GM19452 (cell line): ENCODE measurements around the gene ENG.

ENCODE experiments used
- ATAC-seq: cut with Tn5 transposase; IDR thresholded peaks from one replicate; pipeline ENCODE4 v1.9.1; 2021; ENCODE audit not compliant: unreplicated experiment

Gene ENG

DNA sequence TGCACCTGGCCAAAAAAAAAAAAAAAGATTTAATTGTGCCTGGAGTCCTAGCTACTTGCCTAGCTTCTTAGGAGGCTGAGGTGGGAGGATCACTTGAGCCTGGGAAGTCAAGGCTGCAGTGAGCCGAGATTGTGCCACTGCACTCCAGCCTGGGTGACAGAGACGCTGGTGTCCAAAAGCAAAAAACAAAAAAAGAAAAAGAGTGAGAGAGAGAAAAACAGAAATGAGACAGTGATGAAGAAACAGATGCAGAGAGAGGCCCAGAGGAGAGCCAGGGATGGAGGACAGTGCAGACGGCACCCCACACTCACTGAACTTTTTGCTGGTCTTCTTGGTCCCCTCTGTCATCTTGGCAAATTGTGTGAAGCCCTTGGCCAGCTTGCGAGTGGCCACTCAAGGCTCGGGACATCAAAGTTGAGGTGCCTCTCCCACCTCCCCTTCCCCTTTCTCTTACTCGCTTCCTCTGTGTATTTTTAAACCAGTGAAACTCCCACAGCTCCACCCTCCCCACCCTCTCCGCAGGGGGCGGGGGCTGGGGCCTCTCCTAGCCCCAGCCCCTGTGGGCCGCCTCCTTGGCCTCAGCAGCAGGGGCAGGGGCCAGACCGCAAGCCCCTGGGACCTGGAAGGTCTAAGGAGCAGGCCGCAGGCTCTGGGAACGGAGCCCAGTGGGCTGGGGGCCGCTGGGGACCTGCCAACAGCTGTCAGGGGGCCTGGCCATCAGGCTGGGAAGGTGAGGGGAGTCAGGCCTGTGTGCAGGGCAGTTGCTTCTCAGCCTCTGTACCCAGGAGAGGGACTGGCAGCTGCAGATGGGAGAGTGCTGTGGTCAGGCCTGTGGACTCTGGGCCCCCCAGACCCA is 76.0 kb downstream of the ENG start, which contains the start of gene SH2D3C:
SH2D3C (minus strand) TSS at position 387 of the 856 bp plus-strand sequence; CDS start at position 348, 39 bp downstream.
- peak; percentile 34 for ATAC-seq

GRCh38 chr9:127777368-127777980 is 77.0 kb downstream of the ENG start:
- no peak for ATAC-seq

- no peak for ATAC-seq
These were observed 77.6 kb downstream of the ENG start for GRCh38 chr9:127776924-127777289.

GRCh38 chr9:127776195-127776923 is 78.1 kb downstream of the ENG start:
- no peak for ATAC-seq

DNA sequence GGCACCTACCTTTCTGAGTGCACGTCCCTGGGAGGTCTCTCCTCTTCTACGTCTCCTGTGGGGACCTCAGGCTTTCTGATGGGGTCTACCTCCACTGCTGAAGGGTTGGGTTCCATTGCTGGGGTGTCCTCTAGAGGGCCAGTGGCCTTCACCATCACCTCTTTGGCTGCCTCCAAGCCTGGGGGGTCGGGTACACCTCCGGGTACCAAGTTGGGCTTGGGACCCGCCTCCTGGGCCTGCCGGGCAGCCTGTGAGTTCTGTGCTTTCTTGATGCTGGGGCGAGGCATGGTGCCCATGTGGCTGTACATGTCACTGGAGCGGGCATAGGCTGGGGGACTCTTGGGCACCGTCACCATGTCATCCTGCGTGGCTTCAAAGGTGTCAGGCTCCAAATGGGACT is 80.5 kb downstream of the ENG start:
- no peak for ATAC-seq

DNA sequence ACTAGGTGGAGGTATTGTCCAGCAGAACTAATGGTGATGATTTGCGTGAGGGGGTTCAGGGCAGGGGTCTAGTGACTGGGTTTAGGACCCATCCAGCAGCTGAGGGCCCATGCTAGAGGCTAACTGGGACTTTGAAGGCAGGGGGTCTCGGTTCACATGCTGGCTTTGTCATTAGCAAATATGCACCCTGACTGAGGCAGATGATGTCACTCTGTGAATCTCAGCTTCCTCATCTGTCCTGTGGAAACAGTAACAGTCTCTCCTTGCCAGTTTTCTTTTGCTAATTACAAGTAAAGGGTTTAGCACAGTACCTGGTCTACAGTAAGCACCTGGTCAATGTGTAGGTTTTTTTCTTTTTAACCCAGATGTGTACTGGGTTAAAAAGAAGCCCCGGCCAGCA is 81.2 kb downstream of the ENG start:
- ATAC-seq: no peak

- ATAC-seq: no peak
These were observed 81.9 kb downstream of the ENG start for GRCh38 chr9:127772603-127773002.

GRCh38 chr9:127771570-127772189 is 82.8 kb downstream of the ENG start:
- no peak for ATAC-seq

DNA sequence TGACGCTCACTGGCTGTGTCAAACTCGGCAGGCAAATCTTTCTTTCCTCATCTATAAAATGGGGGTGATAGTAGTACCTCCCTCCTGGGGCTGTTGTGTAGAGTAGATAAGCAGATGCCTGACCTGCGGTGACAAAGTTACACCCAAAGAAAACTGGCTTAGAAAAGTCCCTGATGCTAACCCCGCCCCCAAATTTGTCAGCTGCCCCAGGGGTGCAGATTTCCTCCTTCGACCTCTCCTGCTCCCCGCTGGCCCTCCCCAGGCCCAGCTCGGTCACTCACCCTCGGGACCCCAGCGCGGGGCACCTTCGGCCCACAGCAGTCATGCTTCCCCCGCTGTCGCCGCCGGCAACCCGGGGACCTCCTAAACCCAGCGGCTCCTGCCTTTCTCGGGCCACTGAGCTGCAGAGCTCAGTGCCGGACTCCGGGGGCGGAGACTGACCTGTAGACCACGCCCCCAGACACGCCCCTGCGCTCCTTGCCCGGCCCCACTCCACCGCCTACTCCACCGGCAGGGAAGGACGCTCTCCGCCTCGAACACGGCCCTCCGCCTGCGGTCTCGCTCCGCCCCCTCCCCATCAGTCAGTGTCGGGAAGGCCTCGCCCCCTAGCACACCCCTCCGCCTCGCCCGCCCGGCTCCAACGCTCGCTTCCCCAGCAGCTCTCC is 83.4 kb downstream of the ENG start:
- ATAC-seq: peak; percentile 81

- ATAC-seq: no peak
These were observed 83.9 kb downstream of the ENG start for GRCh38 chr9:127770583-127770904.

DNA sequence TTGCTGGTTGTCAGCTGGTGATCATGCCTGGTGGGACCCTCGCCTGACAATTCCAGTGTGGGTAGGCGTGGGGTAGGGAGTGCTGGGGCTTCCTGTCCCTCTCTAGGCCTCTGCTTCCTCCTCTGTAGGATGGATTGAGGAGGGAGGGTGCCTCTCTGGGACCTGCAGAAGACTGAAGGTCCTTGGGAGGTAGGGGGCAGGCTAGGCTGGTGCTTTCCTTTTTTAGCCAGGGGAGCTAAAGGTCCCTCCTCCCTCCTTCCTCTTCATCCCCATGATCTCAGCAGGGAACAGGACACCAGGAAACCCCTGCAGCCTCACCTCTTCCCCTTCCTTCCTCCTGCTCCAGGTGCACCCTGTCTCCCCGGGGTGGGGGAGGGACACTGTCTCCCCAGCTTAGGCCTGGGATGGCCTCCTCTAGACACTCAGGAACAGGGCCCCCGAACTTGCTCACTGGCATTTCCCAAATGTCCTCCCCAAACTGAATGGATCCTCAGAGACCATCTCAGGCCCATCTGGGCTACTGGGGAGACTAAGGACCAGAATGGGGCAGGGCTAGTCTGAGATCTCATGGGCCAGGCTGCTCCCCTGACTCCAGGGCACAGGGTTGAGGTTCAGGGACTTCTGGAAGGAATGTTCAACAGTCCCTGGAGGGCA is 84.4 kb downstream of the ENG start:
- no peak for ATAC-seq

GRCh38 chr9:127769101-127769500 is 85.4 kb downstream of the ENG start:
- no peak for ATAC-seq

DNA sequence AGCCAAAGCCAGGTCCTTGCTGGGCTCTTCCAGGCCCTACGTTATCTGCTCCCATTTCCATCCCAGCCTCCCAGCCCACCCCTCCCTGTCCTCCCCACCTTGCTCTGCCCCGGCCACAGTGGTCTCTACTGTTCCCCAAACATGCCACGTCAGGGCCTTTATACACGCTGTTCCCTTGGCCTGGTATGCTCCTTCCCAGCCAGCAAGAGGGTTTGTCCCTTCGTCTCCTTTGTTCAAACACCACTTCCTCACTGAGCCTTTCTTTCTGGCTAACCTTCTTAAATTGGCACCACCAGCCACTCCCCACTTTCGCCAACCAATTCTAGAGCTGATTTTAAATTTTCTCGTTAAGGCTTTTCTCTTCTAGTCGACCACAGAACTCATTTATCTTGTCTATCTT is 85.8 kb downstream of the ENG start:
- ATAC-seq: no peak

- ATAC-seq: no peak
These were observed 86.5 kb downstream of the ENG start for GRCh38 chr9:127767909-127768331.

DNA sequence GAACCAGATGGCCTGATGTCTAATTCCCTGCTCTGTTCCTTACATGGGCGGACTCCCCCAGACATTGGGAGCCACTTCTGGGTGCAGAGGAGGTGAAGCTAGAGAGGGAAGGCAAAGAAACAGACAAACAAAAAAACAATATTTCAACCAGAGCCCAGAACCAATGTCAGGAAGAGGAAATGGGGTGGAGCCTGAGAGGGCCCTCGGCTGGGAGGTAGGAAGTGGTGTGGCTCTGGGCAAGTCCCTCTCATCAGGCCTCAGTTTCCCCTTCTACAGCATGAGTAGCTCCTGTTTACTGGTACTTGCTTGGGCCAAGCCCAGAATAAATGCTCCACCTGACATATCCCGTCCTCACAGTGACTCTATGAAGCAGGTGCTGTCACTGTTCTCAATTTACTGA is 87.0 kb downstream of the ENG start:
- no peak for ATAC-seq

DNA sequence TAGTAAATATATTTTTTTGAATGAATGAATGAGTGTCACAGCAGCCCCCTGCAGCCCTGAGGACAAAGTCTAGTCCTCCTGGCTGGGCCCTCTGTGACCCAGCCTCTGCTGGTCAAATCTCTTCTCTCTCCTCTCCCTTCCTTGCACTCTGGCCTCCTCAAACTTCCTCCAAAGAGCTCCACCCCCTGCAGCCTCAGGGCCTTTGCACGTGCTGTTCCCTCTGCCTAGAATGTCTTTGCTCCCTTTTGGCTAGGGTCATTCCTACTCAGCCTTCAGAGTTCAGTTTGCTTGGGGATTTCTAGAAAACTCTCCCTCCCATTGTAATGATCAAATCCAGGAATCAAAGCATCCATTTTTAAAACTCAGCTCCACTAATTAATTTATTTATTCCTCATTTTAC is 89.0 kb downstream of the ENG start:
- ATAC-seq: no peak
